ENCODE data around the gene IL4I1.
A peak's percentile ranks its signal among the peaks of the same experiment; 100 is the strongest.

GRCh38 chr19:49929611-49930482 is 33.2 kb upstream of the IL4I1 start:
- TF ChIP-seq CTCF (IDR thresholded peaks at IDR 0.05) = peak in 2 of 3 experiments; percentile 8 to 14
- peak; percentile 35 for TF ChIP-seq POLR2A (IDR thresholded peaks at IDR 0.05; ENCODE audit: low read depth)
- peak; percentile 62 to 87 for TF ChIP-seq POLR2AphosphoS5 (IDR thresholded peaks at IDR 0.05)

Measured in esophagus muscularis mucosa (tissue), 3 donors.